Pericardium fibroblast (primary cell): ENCODE measurements around the gene DSTYK. TPM values are rescaled to one million over a fixed set of nuclear protein-coding genes. Genes with fewer than 3 reads are reported as not detected.

Source experiments
- total RNA-seq: library from RNA; depleted of rRNA; stranded (reverse); fragments of >200 nt; gene quantifications from 2 replicates; pipeline ENCODE4 v1.2.3, GENCODE V29; 2015

Gene DSTYK
- total RNA-seq, result 6.5 and 9.9 TPM in 2 replicates

DNA sequence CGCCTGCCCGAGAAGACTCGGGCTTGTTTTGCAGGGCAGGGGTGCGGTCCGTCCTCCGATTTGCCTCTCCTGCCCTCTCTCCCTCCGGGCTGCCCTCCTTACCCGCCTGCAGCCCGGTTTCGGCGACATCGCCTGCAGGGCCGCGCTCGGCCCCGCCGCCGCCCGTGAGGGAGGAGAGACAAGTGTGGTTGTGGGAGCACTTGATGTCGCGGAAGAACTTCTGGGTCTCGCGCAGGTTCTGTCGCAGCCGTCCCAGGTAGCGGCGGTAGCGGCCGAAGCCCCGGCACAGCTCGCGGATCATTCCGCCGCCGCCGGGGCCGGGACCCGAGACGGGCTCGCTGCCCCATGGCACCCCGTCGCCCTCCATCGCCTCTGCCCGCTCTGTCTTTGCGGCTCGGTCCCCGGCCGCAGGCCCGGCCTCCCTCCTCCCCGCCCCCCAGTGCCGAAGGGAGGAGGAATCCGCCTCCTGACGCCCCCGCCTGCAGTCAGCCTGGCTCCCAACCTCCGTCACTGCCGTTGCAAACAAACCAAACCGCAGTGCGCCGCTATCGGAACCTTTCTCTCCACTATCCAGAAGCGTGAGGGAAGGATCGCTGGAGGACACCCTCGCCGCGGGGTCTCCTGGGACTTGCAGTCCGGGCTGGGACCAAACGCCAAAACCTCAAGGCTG lies at the start of gene DSTYK:
Gene DSTYK, minus strand, starts transcription at position 534 of the 670 bp plus-strand sequence. Its CDS starts 167 bp downstream, at position 367.

GRCh38 chr1:205227584-205228013 lies 16.1 kb upstream of the DSTYK start, which contains the start of gene TMCC2:
TSS of gene TMCC2 (plus strand) at chr1:205227946. CDS start at chr1:205228565, 619 bp downstream.

DNA sequence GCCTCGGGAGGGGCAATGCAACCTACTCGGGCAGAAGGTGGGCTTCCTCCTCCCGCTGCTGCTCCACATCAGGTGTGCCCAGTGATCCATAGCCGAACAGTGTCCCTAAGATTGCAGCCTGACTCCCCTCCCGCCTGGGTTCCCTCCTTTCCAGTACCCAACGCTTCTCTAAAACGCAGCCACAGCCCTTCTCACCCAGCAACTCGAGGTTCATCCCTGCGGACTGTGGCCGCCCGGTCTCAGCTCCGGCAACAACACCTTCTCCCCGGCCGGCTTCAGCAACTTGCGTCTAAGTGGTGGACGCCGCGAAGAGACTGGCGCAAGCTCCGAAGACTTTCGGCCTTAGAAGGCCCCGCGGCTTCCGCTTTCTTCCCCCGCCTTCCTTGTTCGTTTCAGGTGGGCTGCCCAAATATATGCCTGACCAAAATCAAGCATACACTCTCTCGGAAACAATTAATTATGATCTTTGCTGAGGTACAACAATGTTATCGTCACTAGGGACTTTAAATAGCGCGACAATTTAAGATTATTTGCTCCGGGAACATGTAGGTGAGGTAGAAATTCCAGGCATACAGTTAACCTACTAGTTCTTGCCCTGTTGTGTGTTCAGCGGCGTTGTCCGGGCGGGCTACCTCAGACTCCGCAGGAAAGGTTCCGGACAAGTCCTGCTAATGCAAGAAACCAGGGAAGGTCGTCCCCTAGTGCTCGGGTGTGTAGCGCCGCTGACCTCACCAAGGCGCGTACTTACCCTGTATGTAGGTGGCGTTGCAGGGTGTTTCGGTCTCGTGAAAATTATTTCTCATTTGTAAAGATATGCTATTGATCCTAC lies 89.6 kb downstream of the DSTYK start, which contains the start of gene RBBP5:
Gene RBBP5, minus strand, starts transcription at position 319 of the 829 bp plus-strand sequence. Its CDS starts 105 bp downstream, at position 214.

Other genes starting within 250 kb of the DSTYK start
- under 0.01 and 0.09 TPM in 2 replicates for gene CNTN2, start 168.5 kb downstream of the DSTYK start, total RNA-seq
- 0.77 and 2.3 TPM in 2 replicates for gene TMEM81, start 127.2 kb downstream of the DSTYK start, total RNA-seq
- 8.3 and 8.8 TPM in 2 replicates for gene RBBP5, start 89.7 kb downstream of the DSTYK start, total RNA-seq
- 1.4 and 2.7 TPM in 2 replicates for gene TMCC2, start 16.2 kb upstream of the DSTYK start, total RNA-seq
- 1.9 and 4.6 TPM in 2 replicates for gene NUAK2, start 110.0 kb upstream of the DSTYK start, total RNA-seq
- gene KLHDC8A, start 145.2 kb upstream of the DSTYK start, total RNA-seq, result 0.12 and 0.34 TPM in 2 replicates
- gene LEMD1, start 210.4 kb upstream of the DSTYK start, total RNA-seq, result not detected in 2 replicates
- gene BLACAT1, start 244.3 kb upstream of the DSTYK start, total RNA-seq, result not detected in 2 replicates